H1 (cell line): ENCODE results near the gene ARHGEF3. TPM values are rescaled to one million over a fixed set of nuclear protein-coding genes. Genes with fewer than 3 reads are reported as not detected.

Experiments
- CTCF ChIA-PET: fragments of 300-600 bp; sonication (Branson Sonifier 250); formaldehyde crosslinking; loops from one replicate; lab custom pipeline; 2021; ENCODE audit not compliant: partially characterized antibody; lab: Charles Lee
- POLR2A ChIA-PET: fragments of 300-600 bp; sonication (Branson Sonifier 250); formaldehyde crosslinking; loops from one replicate; lab custom pipeline; 2021; ENCODE audit warnings: inconsistent platforms; ENCODE audit not compliant: partially characterized antibody; lab: Charles Lee
- DNase-seq, 2 experiments: peaks; one replicate each; pipeline versions ENCODE4 v3.0.0 to v3.0.0-alpha.2; 2010 to 2022; ENCODE audit warnings: low spot score in 2 of 2, low read depth in 1 of 2, mixed read lengths in 1 of 2
- FAIRE-seq: peaks from 2 replicates; lab custom pipeline; 2011; peaks lifted over from hg19 to GRCh38; lab: Jason Lieb, UNC
- H2AFZ ChIP-seq: 2 replicates; pipeline ENCODE4 v1.8.1; 2012; ENCODE audit warnings: low read length, inconsistent platforms
- H2AK5ac ChIP-seq: 2 replicates; pipeline ENCODE4 v1.6.1; 2013; ENCODE audit warnings: low read depth, low read length
- H2BK120ac ChIP-seq: replicated peaks from 2 replicates; pipeline ENCODE3; 2013; ENCODE audit warnings: low read depth, low read length, inconsistent platforms
- H2BK12ac ChIP-seq: 2 replicates; pipeline ENCODE4 v1.6.1; 2013; ENCODE audit warnings: low read depth, low read length
- H2BK15ac ChIP-seq: 2 replicates; pipeline ENCODE4 v1.6.1; 2013; ENCODE audit warnings: low read length
- H2BK20ac ChIP-seq: 2 replicates; pipeline ENCODE4 v1.6.1; 2013; ENCODE audit warnings: low read length
- H2BK5ac ChIP-seq: 2 replicates; pipeline ENCODE4 v1.6.1; 2013; ENCODE audit warnings: low read depth, low read length
- H3K14ac ChIP-seq: 2 replicates; pipeline ENCODE4 v1.6.1; 2013; ENCODE audit warnings: inconsistent platforms; ENCODE audit not compliant: insufficient read length
- H3K18ac ChIP-seq: 2 replicates; pipeline ENCODE4 v1.6.1; 2013; ENCODE audit warnings: low read length; ENCODE audit errors: extremely low read depth
- H3K23ac ChIP-seq: 2 replicates; pipeline ENCODE4 v1.6.1; 2013; ENCODE audit warnings: inconsistent platforms; ENCODE audit not compliant: insufficient read length
- H3K23me2 ChIP-seq: 2 replicates; pipeline ENCODE4 v1.6.1; 2013; ENCODE audit warnings: low read depth, low read length
- H3K27ac ChIP-seq: 2 replicates; pipeline ENCODE4 v1.6.1; 2011; ENCODE audit warnings: low read depth, low read length, inconsistent platforms
- H3K27me3 ChIP-seq, 4 experiments: replicated peaks in 1 of 4; 1 replicate in 1 of 4; 2 replicates in 3 of 4; pipeline versions ENCODE4 v1.6.1 to v1.8.1; 2011 to 2013; ENCODE audit warnings: low read length in 3 of 4, mild to moderate bottlenecking in 3 of 4, inconsistent platforms in 2 of 4, mixed read lengths in 2 of 4, moderate library complexity in 1 of 4; ENCODE audit not compliant: control insufficient read depth in 3 of 4, insufficient read depth in 3 of 4; ENCODE audit errors: extremely low read depth in 1 of 4
- H3K36me3 ChIP-seq, 4 experiments: 2 replicates each; pipeline versions ENCODE4 v1.6.1 to v1.8.1; 2011 to 2013; ENCODE audit warnings: mild to moderate bottlenecking in 4 of 4, low read length in 3 of 4, moderate library complexity in 2 of 4, control low read depth in 1 of 4, inconsistent platforms in 1 of 4; ENCODE audit not compliant: insufficient read depth in 4 of 4, control insufficient read depth in 2 of 4
- H3K4ac ChIP-seq: replicated peaks from 2 replicates; pipeline ENCODE3; 2013; ENCODE audit warnings: low read length, low read depth, mixed read lengths, inconsistent platforms; ENCODE audit not compliant: insufficient read length
- H3K4me1 ChIP-seq, 4 experiments: replicated peaks in 1 of 4; 1 replicate in 1 of 4; 2 replicates in 3 of 4; pipeline versions ENCODE4 v1.6.1 to v1.8.1; 2011 to 2013; ENCODE audit warnings: low read length in 3 of 4, inconsistent platforms in 2 of 4, mixed read lengths in 1 of 4; ENCODE audit not compliant: insufficient read depth in 4 of 4, control insufficient read depth in 3 of 4
- H3K4me2 ChIP-seq, 2 experiments: 2 replicates each; pipeline versions ENCODE4 v1.6.1 to v1.8.1; 2011 to 2013; ENCODE audit warnings: low read depth in 2 of 2, low read length in 2 of 2, control low read depth in 1 of 2, inconsistent platforms in 1 of 2, mild to moderate bottlenecking in 1 of 2; ENCODE audit not compliant: insufficient read depth in 1 of 2
- H3K4me3 ChIP-seq, 4 experiments: fragments of 200-600, 300-600 bp in 1 of 4; sonication (generic), shearing (Covaris generic), sonication (Bioruptor Twin) in 1 of 4; 2 replicates each; pipeline versions ENCODE4 v1.5.1 to v1.8.1; 2011 to 2016; ENCODE audit warnings: low read length in 4 of 4, low read depth in 3 of 4, control low read depth in 2 of 4, inconsistent platforms in 2 of 4, mild to moderate bottlenecking in 2 of 4, mixed read lengths in 1 of 4, moderate library complexity in 1 of 4; ENCODE audit not compliant: insufficient read depth in 2 of 4; ENCODE audit errors: extremely low read depth in 1 of 4
- H3K56ac ChIP-seq: replicated peaks from 2 replicates; pipeline ENCODE3; 2013; ENCODE audit warnings: low read depth, mild to moderate bottlenecking, mixed read lengths, low read length, inconsistent platforms; ENCODE audit not compliant: insufficient read length
- H3K79me1 ChIP-seq: 2 replicates; pipeline ENCODE4 v1.6.1; 2013; ENCODE audit warnings: low read depth, low read length, control low read depth
- H3K79me2 ChIP-seq, 2 experiments: 2 replicates each; pipeline versions ENCODE4 v1.6.1 to v1.8.1; 2012 to 2013; ENCODE audit warnings: low read length in 2 of 2, mild to moderate bottlenecking in 2 of 2, inconsistent platforms in 1 of 2; ENCODE audit not compliant: insufficient read depth in 2 of 2, control insufficient read depth in 1 of 2
- H3K9ac ChIP-seq, 4 experiments: replicated peaks in 1 of 4; 1 replicate in 1 of 4; 2 replicates in 3 of 4; pipeline versions ENCODE4 v1.6.1 to v1.8.1; 2011 to 2013; ENCODE audit warnings: low read depth in 3 of 4, low read length in 3 of 4, control low read depth in 2 of 4, mild to moderate bottlenecking in 2 of 4, moderate library complexity in 2 of 4, inconsistent platforms in 1 of 4; ENCODE audit errors: extremely low read depth in 1 of 4
- H3K9me3 ChIP-seq, 2 experiments: 2 replicates each; pipeline versions ENCODE4 v1.6.1 to v1.8.1; 2012 to 2013; ENCODE audit warnings: mild to moderate bottlenecking in 2 of 2, moderate library complexity in 2 of 2, control low read depth in 1 of 2, inconsistent platforms in 1 of 2, low read depth in 1 of 2, low read length in 1 of 2, mixed read lengths in 1 of 2; ENCODE audit not compliant: insufficient read depth in 2 of 2
- H4K20me1 ChIP-seq, 2 experiments: replicated peaks in 1 of 2; 2 replicates each; pipeline versions ENCODE3 to v1.8.1; 2011 to 2013; ENCODE audit warnings: inconsistent platforms in 2 of 2, low read length in 2 of 2, mild to moderate bottlenecking in 1 of 2; ENCODE audit not compliant: insufficient read depth in 2 of 2, control insufficient read depth in 1 of 2
- H4K5ac ChIP-seq: 2 replicates; pipeline ENCODE4 v1.6.1; 2013; ENCODE audit warnings: low read length, low read depth, mixed read lengths, inconsistent platforms; ENCODE audit not compliant: insufficient read length
- H4K8ac ChIP-seq: 2 replicates; pipeline ENCODE4 v1.8.0; 2013; ENCODE audit warnings: mild to moderate bottlenecking, moderate library complexity, low read length, inconsistent platforms; ENCODE audit not compliant: insufficient read depth; ENCODE audit errors: extremely low read depth
- H4K91ac ChIP-seq: replicated peaks from 2 replicates; pipeline ENCODE3; 2013; ENCODE audit warnings: low read length, mixed read lengths, inconsistent platforms; ENCODE audit not compliant: insufficient read length
- ATF3 ChIP-seq: IDR thresholded peaks from 2 replicates; pipeline ENCODE4 v1.6.1; 2011; ENCODE audit warnings: low read depth, mild to moderate bottlenecking, low read length; ENCODE audit not compliant: insufficient read depth
- BACH1 ChIP-seq: IDR thresholded peaks from 2 replicates; pipeline ENCODE4 v1.6.1; 2012; ENCODE audit warnings: low read length, improper control_type of control experiment
- EP300 ChIP-seq, 2 experiments: IDR thresholded peaks; 1 replicate in 1 of 2; 2 replicates in 1 of 2; pipeline ENCODE4 v1.6.1; 2011 to 2012; ENCODE audit warnings: low read depth in 2 of 2, low read length in 2 of 2, mild to moderate bottlenecking in 2 of 2, borderline replicate concordance in 1 of 2, inconsistent platforms in 1 of 2, moderate library complexity in 1 of 2
- WGBS, 2 experiments: shearing (Covaris generic) in 1 of 2; methylation state at CpG; one replicate each; pipeline versions ENCODE4 v1.1.6 to v1.1.7; 2013 to 2015; ENCODE audit warnings: low lambda C conversion rate in 2 of 2, mixed read lengths in 2 of 2, inconsistent platforms in 1 of 2, low coverage in 1 of 2, missing lambda C conversion rate in 1 of 2; ENCODE audit not compliant: insufficient replicate concordance in 2 of 2, insufficient coverage in 1 of 2, insufficient read length in 1 of 2; ENCODE audit errors: extremely low coverage in 1 of 2, missing lambda C conversion rate in 1 of 2; 5-methylcytosine and 5-hydroxymethylcytosine counted together
- polyA plus RNA-seq, 7 experiments: library from polyadenylated mRNA; depleted of rRNA in 3 of 7; stranded (reverse) in 5 of 7; unstranded in 2 of 7; fragments of >200 nt in 5 of 7; fragments of 200-250 nt in 2 of 7; gene quantifications; 1 replicate in 5 of 7; 2 replicates in 1 of 7; 4 replicates in 1 of 7; pipeline versions ENCODE4 v1.2.1 to v1.2.3, GENCODE V29; 2011 to 2013; ENCODE audit warnings: missing spikeins in 2 of 7, mixed read lengths in 2 of 7
- total RNA-seq: library from RNA; stranded (reverse); fragmentation: NEBNext Ultra II Directional; extraction: Animal tissue kit (Norgen Biotek cat#: 25700); gene quantifications from 2 replicates; pipeline ENCODE4 v1.2.1, GENCODE V29; 2021

Gene ARHGEF3
- total and polyA plus RNA-seq, 2 of the 8 experiments (the other 6 are each of a cell fraction or from before 2014, with no cell fraction given): 2.8 to 6.0 TPM

GRCh38 chr3:56833536-56833935, 31.8 kb upstream of the ARHGEF3 start:
- FAIRE-seq (no peak), DNase-seq (no peak)
- Histone ChIP-seq H2AFZ (no peak overlapping the region), H3K79me2 (no peaks in the 10 kb centered on the region), H3K18ac (no peak overlapping the region), H2BK120ac (no peak overlapping the region), H2BK20ac (no peak overlapping the region), H3K27me3 (no peaks in the 10 kb centered on the region), H4K91ac (no peak overlapping the region), H2AK5ac (no peak overlapping the region), H3K36me3 (no peaks in the 10 kb centered on the region), H3K4me1 (no peaks in the 10 kb centered on the region), H3K9ac (no peak overlapping the region), H3K4ac (no peak overlapping the region), H3K9me3 (no peaks in the 10 kb centered on the region), H2BK15ac (no peak overlapping the region), H2BK5ac (no peak overlapping the region), H3K4me3 (no peak overlapping the region), H2BK12ac (no peak overlapping the region), H3K56ac (no peak overlapping the region), H4K5ac (no peak overlapping the region), H3K23ac (no peak overlapping the region), H3K14ac (no peak overlapping the region), H3K23me2 (no peaks in the 10 kb centered on the region; the same call in 1 of the 2 replicates), H3K4me2 (no peak overlapping the region), H3K79me1 (no peaks in the 10 kb centered on the region), H4K8ac (no peak overlapping the region), H4K20me1 (no peaks in the 10 kb centered on the region), H3K27ac (no peak overlapping the region)
- TF ChIP-seq EP300 (IDR thresholded peaks at IDR 0.05; ENCODE audit: borderline replicate concordance in 1 of 2, low read depth in 2 of 2, low read length in 2 of 2) (no peak), ATF3 (no peak), BACH1 (no peak)
- CTCF ChIA-PET: interaction anchor here (1.0 to 3.6 kb wide), 3 partner anchors 15 to 36 kb away, joined by 3 to 9 read pairs (median 3); no protein-coding TSS in a partner anchor
- POLR2A ChIA-PET: no interaction called here
- WGBS, 2 experiments: 76% methylated on average over 2 of the region's 2 CpGs; no CpG with 5 or more reads in 1 of the 2 experiments
